ENCODE data around the gene ZNF688. TPM values are rescaled to one million over a fixed set of nuclear protein-coding genes. Genes with fewer than 3 reads are reported as not detected.
"Not testable (repeated sequence)": the region's sequence is repeated elsewhere in the genome, so short reads cannot be mapped to it uniquely, and the experiment has no call there.

The ZNF688 gene
- total RNA-seq, 1 donor from 2014 or later = 5.4 TPM

GRCh38 chr16:30523768-30524574 lies 47.5 kb downstream of the ZNF688 start:
- Mint-ChIP-seq H3K27ac (ENCODE audit: unreplicated experiment) (no peak overlapping the region), H3K4me1 (ENCODE audit: low read depth, unreplicated experiment) (peaks cover 4% of the 10 kb centered on the region)
- no peak overlapping the region for H3K9ac ChIP-seq (ENCODE audit: low read length)

DNA sequence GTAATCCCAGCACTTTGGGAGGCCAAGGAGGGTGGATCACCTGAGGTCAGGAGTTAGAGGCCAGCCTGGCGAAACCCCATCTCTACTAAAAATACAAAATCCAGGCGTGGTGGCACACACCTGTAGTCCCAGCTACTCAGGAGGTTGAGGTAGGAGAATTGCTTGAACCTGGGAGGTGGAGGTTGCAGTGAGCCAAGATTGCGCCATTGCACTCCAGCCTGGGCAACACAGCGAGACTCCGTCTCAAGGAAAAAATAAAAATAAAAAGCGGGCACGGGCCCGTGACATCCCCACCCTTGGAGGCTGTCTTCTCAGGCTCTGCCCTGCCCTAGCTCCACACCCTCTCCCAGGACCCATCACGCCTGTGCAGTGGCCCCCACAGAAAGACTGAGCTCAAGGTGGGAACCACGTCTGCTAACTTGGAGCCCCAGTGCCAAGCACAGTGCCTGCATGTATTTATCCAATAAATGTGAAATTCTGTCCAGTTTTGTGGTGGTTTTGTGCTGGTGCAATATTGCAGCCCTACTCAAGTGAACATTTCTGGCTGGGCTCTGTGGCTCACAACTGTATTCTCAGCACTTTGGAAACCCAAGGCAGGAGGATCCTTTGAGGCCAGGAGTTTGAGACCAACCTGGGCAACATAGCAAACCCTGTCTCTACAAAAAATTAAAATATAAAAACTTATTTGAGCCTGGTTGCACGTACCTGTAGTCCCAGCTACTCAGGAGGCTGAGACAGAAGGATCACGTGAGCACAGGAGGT lies 48.6 kb downstream of the ZNF688 start:
- H3K27me3 Mint-ChIP-seq (ENCODE audit: low read depth, unreplicated experiment) = peaks cover 16% of the 10 kb centered on the region
- H3K4me3 Mint-ChIP-seq (ENCODE audit: unreplicated experiment); H4K20me1 ChIP-seq (ENCODE audit: insufficient read depth, low read length); H3K4me1 ChIP-seq (ENCODE audit: insufficient read depth, low read length); H3K36me3 ChIP-seq (ENCODE audit: insufficient read depth, low read length); H3K36me3 Mint-ChIP-seq (ENCODE audit: low read depth, unreplicated experiment); H3K79me2 ChIP-seq (ENCODE audit: insufficient read depth, low read length); H3K4me1 Mint-ChIP-seq (ENCODE audit: low read depth, unreplicated experiment); H3K27ac ChIP-seq (ENCODE audit: low read depth, low read length); H3K4me2 ChIP-seq (ENCODE audit: low read length); H2AFZ ChIP-seq (ENCODE audit: low read depth, low read length); H3K27ac Mint-ChIP-seq (ENCODE audit: unreplicated experiment); DNase-seq (ENCODE audit: low read depth); H3K9ac ChIP-seq (ENCODE audit: low read length); H3K4me3 ChIP-seq (ENCODE audit: insufficient read depth, low read depth, low read length); H3K9me3 ChIP-seq (ENCODE audit: insufficient read depth, low read depth, low read length); FAIRE-seq; H3K27me3 ChIP-seq (ENCODE audit: insufficient read depth, low read length); H3K9me3 Mint-ChIP-seq (ENCODE audit: unreplicated experiment): not testable (repeated sequence)

More at GRCh38 chr16:30523768-30524574, 47.5 kb downstream of the ZNF688 start:
- no peaks in the 10 kb centered on the region for H4K20me1 ChIP-seq (ENCODE audit: insufficient read depth, low read length)
- no peaks in the 10 kb centered on the region for H3K27me3 ChIP-seq (ENCODE audit: insufficient read depth, low read length)
- H3K9me3 ChIP-seq (ENCODE audit: insufficient read depth, low read depth, low read length) = no peaks in the 10 kb centered on the region
- DNase-seq (ENCODE audit: low read depth) (no peak), FAIRE-seq (no peak)
- H3K4me2 ChIP-seq (ENCODE audit: low read length) = peak overlapping the region; percentile 32
- peaks cover 6% of the 10 kb centered on the region for H3K79me2 ChIP-seq (ENCODE audit: insufficient read depth, low read length)
- no peak overlapping the region for H3K27ac ChIP-seq (ENCODE audit: low read depth, low read length)
- H3K27me3 Mint-ChIP-seq (ENCODE audit: low read depth, unreplicated experiment) = peaks cover 8% of the 10 kb centered on the region
- H3K36me3 Mint-ChIP-seq (ENCODE audit: low read depth, unreplicated experiment) = no peaks in the 10 kb centered on the region
- TF ChIP-seq, protein P1, sequence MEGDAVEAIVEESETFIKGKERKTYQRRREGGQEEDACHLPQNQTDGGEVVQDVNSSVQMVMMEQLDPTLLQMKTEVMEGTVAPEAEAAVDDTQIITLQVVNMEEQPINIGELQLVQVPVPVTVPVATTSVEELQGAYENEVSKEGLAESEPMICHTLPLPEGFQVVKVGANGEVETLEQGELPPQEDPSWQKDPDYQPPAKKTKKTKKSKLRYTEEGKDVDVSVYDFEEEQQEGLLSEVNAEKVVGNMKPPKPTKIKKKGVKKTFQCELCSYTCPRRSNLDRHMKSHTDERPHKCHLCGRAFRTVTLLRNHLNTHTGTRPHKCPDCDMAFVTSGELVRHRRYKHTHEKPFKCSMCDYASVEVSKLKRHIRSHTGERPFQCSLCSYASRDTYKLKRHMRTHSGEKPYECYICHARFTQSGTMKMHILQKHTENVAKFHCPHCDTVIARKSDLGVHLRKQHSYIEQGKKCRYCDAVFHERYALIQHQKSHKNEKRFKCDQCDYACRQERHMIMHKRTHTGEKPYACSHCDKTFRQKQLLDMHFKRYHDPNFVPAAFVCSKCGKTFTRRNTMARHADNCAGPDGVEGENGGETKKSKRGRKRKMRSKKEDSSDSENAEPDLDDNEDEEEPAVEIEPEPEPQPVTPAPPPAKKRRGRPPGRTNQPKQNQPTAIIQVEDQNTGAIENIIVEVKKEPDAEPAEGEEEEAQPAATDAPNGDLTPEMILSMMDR (IDR thresholded peaks at IDR 0.05; ENCODE audit: insufficient read depth, low read depth, low read length) = no peak
- no peak for TF ChIP-seq EZH2 (IDR thresholded peaks at IDR 0.05; ENCODE audit: insufficient read depth, low read length)
- no peaks in the 10 kb centered on the region for H3K36me3 ChIP-seq (ENCODE audit: insufficient read depth, low read length)
- no peak overlapping the region for H3K4me3 ChIP-seq (ENCODE audit: insufficient read depth, low read depth, low read length)
- H3K4me3 Mint-ChIP-seq (ENCODE audit: unreplicated experiment) = no peak overlapping the region
- no peaks in the 10 kb centered on the region for H3K9me3 Mint-ChIP-seq (ENCODE audit: unreplicated experiment)
- no peak overlapping the region for H2AFZ ChIP-seq (ENCODE audit: low read depth, low read length)
- H3K4me1 ChIP-seq (ENCODE audit: insufficient read depth, low read length) = peaks cover 5% of the 10 kb centered on the region

DNA sequence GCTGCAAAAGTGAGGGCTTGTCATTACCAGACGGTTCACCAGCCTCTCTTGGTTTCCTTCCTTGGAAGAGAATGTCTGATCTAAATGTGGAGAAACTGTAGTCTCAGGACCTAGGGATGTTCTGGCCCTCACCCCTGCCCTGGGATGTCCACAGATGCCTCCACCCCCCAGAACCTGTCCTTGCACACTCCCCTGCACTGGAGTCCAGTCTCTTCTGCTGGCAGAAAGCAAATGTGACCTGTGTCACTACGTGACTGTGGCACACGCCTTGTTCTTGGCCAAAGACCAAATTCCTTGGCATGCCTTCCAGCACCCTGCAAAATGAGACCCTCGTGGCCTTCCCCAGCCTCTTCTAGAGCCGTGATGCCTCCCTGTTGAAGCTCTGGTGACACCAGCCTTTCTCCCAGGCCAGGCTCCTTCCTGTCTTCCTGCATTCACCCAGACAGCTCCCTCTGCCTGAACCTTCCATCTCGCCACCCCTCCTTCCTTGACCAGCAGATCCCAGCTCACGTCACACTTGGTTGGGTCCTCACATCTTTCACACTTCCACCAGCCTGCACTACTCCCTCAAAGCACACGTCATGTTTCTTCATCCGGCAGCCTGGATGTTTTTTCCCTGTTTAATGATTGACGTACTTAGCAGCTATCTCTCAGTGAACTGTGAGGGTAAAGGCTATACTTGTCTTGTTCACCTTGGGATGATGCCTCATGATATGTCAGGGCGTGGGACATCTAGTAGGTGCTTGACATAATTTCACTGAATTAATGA lies 49.5 kb downstream of the ZNF688 start:
- no peaks in the 10 kb centered on the region for H3K9me3 Mint-ChIP-seq (ENCODE audit: unreplicated experiment)
- no peaks in the 10 kb centered on the region for H3K4me1 ChIP-seq (ENCODE audit: insufficient read depth, low read length)
- H3K4me3 ChIP-seq (ENCODE audit: insufficient read depth, low read depth, low read length) = no peak overlapping the region
- FAIRE-seq (no peak), DNase-seq (ENCODE audit: low read depth) (no peak)
- H4K20me1 ChIP-seq (ENCODE audit: insufficient read depth, low read length) = no peaks in the 10 kb centered on the region
- peaks cover 18% of the 10 kb centered on the region for H3K27me3 Mint-ChIP-seq (ENCODE audit: low read depth, unreplicated experiment)
- no peak for TF ChIP-seq EZH2 (IDR thresholded peaks at IDR 0.05; ENCODE audit: insufficient read depth, low read length)
- TF ChIP-seq, protein P1 (IDR thresholded peaks at IDR 0.05; ENCODE audit: insufficient read depth, low read depth, low read length) = no peak
- peaks cover 6% of the 10 kb centered on the region for H3K79me2 ChIP-seq (ENCODE audit: insufficient read depth, low read length)
- H3K9me3 ChIP-seq (ENCODE audit: insufficient read depth, low read depth, low read length) = no peaks in the 10 kb centered on the region
- H3K36me3 Mint-ChIP-seq (ENCODE audit: low read depth, unreplicated experiment) = no peaks in the 10 kb centered on the region
- no peaks in the 10 kb centered on the region for H3K27me3 ChIP-seq (ENCODE audit: insufficient read depth, low read length)
- H3K4me1 Mint-ChIP-seq (ENCODE audit: low read depth, unreplicated experiment) = peaks cover 2% of the 10 kb centered on the region
- H3K4me2 ChIP-seq (ENCODE audit: low read length) = no peak overlapping the region
- no peak overlapping the region for H3K27ac ChIP-seq (ENCODE audit: low read depth, low read length)
- H2AFZ ChIP-seq (ENCODE audit: low read depth, low read length) = no peak overlapping the region
- H3K36me3 ChIP-seq (ENCODE audit: insufficient read depth, low read length) = no peaks in the 10 kb centered on the region
- H3K27ac Mint-ChIP-seq (ENCODE audit: unreplicated experiment) = no peak overlapping the region
- H3K9ac ChIP-seq (ENCODE audit: low read length) = no peak overlapping the region
- no peak overlapping the region for H3K4me3 Mint-ChIP-seq (ENCODE audit: unreplicated experiment)

Data from astrocyte (in vitro differentiated cells and primary cell).